RWPE1 (cell line): ENCODE results near the gene MASTL.

Experiments used
- CTCF ChIA-PET: fragments of 350-600 bp; sonication (Branson Sonifier 250); formaldehyde crosslinking; extraction: SDS; loops from one replicate; lab custom pipeline; 2021; lab: Yijun Ruan, JAX
- POLR2A ChIA-PET: fragments of 400-600 bp; formaldehyde crosslinking; extraction: SDS; loops from one replicate; lab custom pipeline; 2020; ENCODE audit warnings: antibody characterized with exemption; ENCODE audit not compliant: low non-redundant PET; lab: Yijun Ruan, JAX
- DNase-seq: peaks from one replicate; pipeline ENCODE4 v3.0.0; 2012; ENCODE audit warnings: low spot score
- H3K27ac ChIP-seq: fragments of 450-650 bp; 2 replicates; pipeline ENCODE4 v1.5.1; 2017
- CTCF ChIP-seq: fragments of 450-650 bp; conservative IDR thresholded peaks from 2 replicates; pipeline ENCODE4 v1.5.1; 2017; ENCODE audit warnings: low read depth, mild to moderate bottlenecking

The MASTL gene

DNA sequence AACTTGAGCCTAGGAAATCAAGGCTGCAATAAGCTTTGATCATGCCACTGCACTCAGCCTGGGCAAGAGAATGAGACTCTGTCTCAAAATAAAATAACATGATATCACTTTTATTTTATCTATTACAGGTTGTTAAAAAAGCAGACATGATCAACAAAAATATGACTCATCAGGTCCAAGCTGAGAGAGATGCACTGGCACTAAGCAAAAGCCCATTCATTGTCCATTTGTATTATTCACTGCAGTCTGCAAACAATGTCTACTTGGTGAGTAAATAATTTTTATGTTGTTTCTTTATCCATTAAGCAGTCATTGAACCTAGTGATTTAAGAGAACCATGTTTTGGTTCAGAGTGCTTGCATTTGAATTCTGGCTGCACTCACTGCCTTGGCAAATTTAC lies 3.3 kb downstream of the MASTL start:
- TF ChIP-seq CTCF, result no peak
- no peak for DNase-seq
- ChIA-PET CTCF (interaction anchor here (0.6 kb wide), 2 partner anchors 100 to 166 kb away, joined by 3 read pairs; no protein-coding TSS in a partner anchor), POLR2A (interaction anchor here (0.5 kb wide), 1 partner anchor 83 kb away, joined by 6 read pairs; no protein-coding TSS in a partner anchor)
- no peak overlapping the region for H3K27ac ChIP-seq

GRCh38 chr10:27169849-27170248 lies 14.7 kb downstream of the MASTL start:
- H3K27ac ChIP-seq, result no peak overlapping the region
- DNase-seq, result no peak
- TF ChIP-seq CTCF, result no peak
- POLR2A ChIA-PET, result no interaction called here
- CTCF ChIA-PET, result no interaction called here

DNA sequence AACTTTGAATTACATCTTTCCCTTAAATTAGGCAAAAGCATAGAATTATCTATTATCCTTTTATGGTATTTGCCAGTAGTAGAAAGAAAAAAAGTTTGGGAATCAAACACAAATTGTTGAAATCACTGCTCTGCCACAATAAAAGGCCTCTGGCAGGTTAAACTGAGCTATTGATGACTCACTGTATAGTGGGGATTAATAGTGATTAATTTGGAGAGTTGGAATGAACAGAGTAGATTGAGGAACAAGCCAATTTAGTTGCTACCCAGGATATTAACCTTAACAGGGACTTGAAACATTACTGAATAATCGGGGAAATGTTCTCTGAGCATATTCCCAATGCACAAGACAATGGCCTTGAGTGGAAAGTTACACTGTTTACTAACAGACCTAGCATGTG lies 33.1 kb downstream of the MASTL start:
- no peak for DNase-seq
- ChIA-PET CTCF (no interaction called here), POLR2A (no interaction called here)
- TF ChIP-seq CTCF, result no peak
- H3K27ac ChIP-seq, result no peak overlapping the region

DNA sequence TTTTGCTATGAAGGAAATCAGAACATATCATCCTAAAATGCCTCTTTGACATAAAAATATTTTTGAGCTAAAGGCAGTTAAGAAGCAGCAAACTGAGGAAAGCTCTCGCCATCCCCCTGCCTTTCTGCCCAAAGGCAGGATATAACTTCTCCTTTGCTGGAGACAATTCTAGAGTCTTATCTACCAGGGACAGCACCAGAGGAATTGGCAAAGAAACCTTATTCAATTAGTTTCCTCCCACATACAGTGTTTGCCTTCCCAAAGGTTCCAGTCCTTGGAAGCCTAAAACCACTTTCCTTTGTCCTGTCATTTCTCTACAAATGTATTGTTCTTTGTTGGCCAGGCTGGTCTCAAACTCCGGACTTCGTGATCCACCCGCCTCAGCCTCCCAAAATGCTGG lies 33.7 kb downstream of the MASTL start:
- no peak for DNase-seq
- no peak for TF ChIP-seq CTCF
- H3K27ac ChIP-seq, result no peak overlapping the region
- POLR2A ChIA-PET, result no interaction called here
- CTCF ChIA-PET, result no interaction called here

GRCh38 chr10:27190508-27190907 lies 35.4 kb downstream of the MASTL start:
- no peak for DNase-seq
- POLR2A ChIA-PET, result no interaction called here
- no peak overlapping the region for H3K27ac ChIP-seq
- no peak for TF ChIP-seq CTCF
- CTCF ChIA-PET, result no interaction called here

- ChIA-PET CTCF (no interaction called here), POLR2A (interaction anchor here (0.7 kb wide), 1 partner anchor 69 kb away, joined by 3 read pairs; no protein-coding TSS in a partner anchor)
- no peak for TF ChIP-seq CTCF
These were observed 37.1 kb downstream of the MASTL start for GRCh38 chr10:27192284-27192683.

More at GRCh38 chr10:27192284-27192683, 37.1 kb downstream of the MASTL start:
- DNase-seq, result peak; percentile 54
- H3K27ac ChIP-seq, result peak overlapping the region; percentile 51
